HG03060 (cell line): ENCODE data around the gene HEMK1.

Experiments used
- ATAC-seq: cut with Tn5 transposase; IDR thresholded peaks from one replicate; pipeline ENCODE4 v1.9.1; 2021; ENCODE audit warnings: low read depth, moderate number of reproducible peaks; ENCODE audit not compliant: unreplicated experiment

Gene HEMK1

GRCh38 chr3:50542177-50543034 is 26.9 kb upstream of the HEMK1 start:
- ATAC-seq: no peak

GRCh38 chr3:50545781-50546180 is 23.5 kb upstream of the HEMK1 start:
- no peak for ATAC-seq

GRCh38 chr3:50549226-50549625 is 20.1 kb upstream of the HEMK1 start:
- ATAC-seq: no peak

GRCh38 chr3:50550079-50550736 is 19.1 kb upstream of the HEMK1 start:
- ATAC-seq: no peak

GRCh38 chr3:50551054-50551659 is 18.2 kb upstream of the HEMK1 start:
- no peak for ATAC-seq

- no peak for ATAC-seq
Measured at GRCh38 chr3:50551681-50552435, 17.5 kb upstream of the HEMK1 start.

GRCh38 chr3:50552598-50552997 is 16.7 kb upstream of the HEMK1 start:
- ATAC-seq: no peak

GRCh38 chr3:50554553-50554952 is 14.8 kb upstream of the HEMK1 start:
- no peak for ATAC-seq

- ATAC-seq: no peak
Measured at GRCh38 chr3:50557106-50557505, 12.2 kb upstream of the HEMK1 start.

GRCh38 chr3:50557915-50558314 is 11.4 kb upstream of the HEMK1 start:
- no peak for ATAC-seq

GRCh38 chr3:50559702-50560101 is 9.6 kb upstream of the HEMK1 start:
- ATAC-seq: no peak

- ATAC-seq: no peak
Measured at GRCh38 chr3:50562861-50563260, 6.5 kb upstream of the HEMK1 start.

- no peak for ATAC-seq
Measured at GRCh38 chr3:50563867-50564266, 5.5 kb upstream of the HEMK1 start.

GRCh38 chr3:50564321-50564720 is 5.0 kb upstream of the HEMK1 start:
- ATAC-seq: no peak

GRCh38 chr3:50567011-50567385 is 2.3 kb upstream of the HEMK1 start:
- no peak for ATAC-seq

GRCh38 chr3:50567386-50568167 is 1.7 kb upstream of the HEMK1 start, which contains the start of gene C3orf18:
Gene C3orf18, minus strand, starts transcription at chr3:50567747. Its CDS starts 2,048 bp downstream, at chr3:50565699.
- peak; percentile 80 for ATAC-seq

GRCh38 chr3:50570508-50571279 is 1.4 kb downstream of the HEMK1 start:
- no peak for ATAC-seq

- ATAC-seq: no peak
Measured at GRCh38 chr3:50571486-50571885, 2.2 kb downstream of the HEMK1 start.

GRCh38 chr3:50572158-50572557 is 2.8 kb downstream of the HEMK1 start:
- ATAC-seq: no peak
